ENCODE data around the gene RAB10.

The RAB10 gene

DNA sequence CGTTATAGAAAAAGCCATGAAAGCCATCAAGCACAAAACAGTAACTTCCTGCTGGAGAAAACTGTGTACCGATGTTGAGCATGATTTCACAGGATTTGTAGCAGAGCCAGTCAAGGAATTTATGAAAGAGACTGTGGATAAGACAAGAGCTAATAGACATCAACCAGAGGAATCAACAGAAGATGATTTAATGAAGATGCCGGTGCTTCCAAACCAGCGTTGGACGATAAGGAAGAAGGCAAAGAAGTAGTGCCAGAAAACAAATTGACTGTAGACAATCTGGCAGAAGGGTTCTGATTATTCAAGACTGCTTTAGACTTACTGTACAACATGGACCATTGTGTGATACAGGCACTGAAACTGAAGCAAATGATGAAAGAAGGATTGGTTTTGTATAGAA lies 89.5 kb downstream of the RAB10 start:
- no peak for DNase-seq (ENCODE audit: insufficient read length, low spot score)
- TF ChIP-seq, protein P1, sequence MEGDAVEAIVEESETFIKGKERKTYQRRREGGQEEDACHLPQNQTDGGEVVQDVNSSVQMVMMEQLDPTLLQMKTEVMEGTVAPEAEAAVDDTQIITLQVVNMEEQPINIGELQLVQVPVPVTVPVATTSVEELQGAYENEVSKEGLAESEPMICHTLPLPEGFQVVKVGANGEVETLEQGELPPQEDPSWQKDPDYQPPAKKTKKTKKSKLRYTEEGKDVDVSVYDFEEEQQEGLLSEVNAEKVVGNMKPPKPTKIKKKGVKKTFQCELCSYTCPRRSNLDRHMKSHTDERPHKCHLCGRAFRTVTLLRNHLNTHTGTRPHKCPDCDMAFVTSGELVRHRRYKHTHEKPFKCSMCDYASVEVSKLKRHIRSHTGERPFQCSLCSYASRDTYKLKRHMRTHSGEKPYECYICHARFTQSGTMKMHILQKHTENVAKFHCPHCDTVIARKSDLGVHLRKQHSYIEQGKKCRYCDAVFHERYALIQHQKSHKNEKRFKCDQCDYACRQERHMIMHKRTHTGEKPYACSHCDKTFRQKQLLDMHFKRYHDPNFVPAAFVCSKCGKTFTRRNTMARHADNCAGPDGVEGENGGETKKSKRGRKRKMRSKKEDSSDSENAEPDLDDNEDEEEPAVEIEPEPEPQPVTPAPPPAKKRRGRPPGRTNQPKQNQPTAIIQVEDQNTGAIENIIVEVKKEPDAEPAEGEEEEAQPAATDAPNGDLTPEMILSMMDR (IDR thresholded peaks at IDR 0.05; ENCODE audit: insufficient read depth, missing control alignments): no peak
- no peak for FAIRE-seq

DNA sequence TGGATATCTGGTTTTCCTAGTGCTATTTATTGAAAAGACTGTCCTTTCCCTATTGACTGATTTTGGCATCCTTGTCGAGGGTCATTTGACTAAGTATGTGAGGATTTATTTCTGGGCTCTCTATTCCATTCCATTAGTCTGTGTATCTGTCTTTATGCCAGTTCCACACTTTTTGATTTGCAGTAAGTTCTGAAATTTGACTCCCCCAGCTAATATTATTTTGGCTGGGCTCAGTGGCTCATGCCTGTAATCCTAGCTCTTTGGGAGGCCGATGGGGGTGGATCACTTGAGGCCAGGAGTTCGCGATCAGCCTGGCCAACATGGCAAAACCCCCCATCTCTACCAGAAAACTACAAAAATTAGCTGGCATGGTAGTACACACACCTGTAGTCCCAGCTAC lies 92.2 kb downstream of the RAB10 start:
- no peak for DNase-seq (ENCODE audit: insufficient read length, low spot score)
- no peak for FAIRE-seq
- TF ChIP-seq, protein P1 (IDR thresholded peaks at IDR 0.05; ENCODE audit: insufficient read depth, missing control alignments): no peak

DNA sequence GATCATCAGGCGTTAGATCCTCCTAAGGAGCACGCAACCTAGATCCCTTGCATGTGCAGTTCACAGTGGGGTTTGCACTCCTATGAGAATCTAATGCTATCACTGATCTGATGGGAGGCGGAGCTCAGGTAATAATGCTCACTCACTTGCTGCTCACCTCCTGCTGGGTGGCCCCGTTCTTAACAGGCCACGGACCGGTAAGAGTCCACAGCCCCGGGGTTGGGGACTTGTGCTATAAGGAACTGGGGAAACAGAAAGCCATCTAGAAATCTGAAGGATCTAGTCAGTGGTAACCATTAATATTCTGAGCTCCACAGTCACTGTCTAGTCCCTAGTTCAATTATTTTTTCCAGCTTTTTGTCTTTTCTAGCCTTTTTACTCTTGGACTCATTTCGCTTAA lies 94.3 kb downstream of the RAB10 start:
- FAIRE-seq (no peak), DNase-seq (ENCODE audit: insufficient read length, low spot score) (no peak)
- TF ChIP-seq, protein P1 (IDR thresholded peaks at IDR 0.05; ENCODE audit: insufficient read depth, missing control alignments): no peak

DNA sequence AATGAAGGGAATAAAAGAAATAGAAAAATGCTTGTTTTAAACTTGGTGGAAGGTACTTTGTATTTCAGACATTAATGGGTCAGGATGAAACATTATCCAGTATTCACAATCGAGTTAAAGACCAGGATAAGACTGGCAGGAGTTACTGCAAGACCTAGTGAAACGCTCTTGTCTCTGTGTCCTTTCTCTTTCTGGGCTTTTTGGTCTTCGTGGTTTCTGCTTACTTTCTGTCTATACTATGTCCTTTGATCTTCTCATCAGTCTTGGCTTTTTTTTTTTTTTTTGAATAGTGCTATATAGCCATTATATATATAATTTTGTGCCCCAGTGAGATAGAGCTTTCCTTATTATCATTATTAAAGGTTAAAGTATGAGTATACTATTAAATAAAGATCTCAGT lies 96.9 kb downstream of the RAB10 start:
- TF ChIP-seq, protein P1 (IDR thresholded peaks at IDR 0.05; ENCODE audit: insufficient read depth, missing control alignments): no peak
- DNase-seq (ENCODE audit: insufficient read length, low spot score) (no peak), FAIRE-seq (no peak)

DNA sequence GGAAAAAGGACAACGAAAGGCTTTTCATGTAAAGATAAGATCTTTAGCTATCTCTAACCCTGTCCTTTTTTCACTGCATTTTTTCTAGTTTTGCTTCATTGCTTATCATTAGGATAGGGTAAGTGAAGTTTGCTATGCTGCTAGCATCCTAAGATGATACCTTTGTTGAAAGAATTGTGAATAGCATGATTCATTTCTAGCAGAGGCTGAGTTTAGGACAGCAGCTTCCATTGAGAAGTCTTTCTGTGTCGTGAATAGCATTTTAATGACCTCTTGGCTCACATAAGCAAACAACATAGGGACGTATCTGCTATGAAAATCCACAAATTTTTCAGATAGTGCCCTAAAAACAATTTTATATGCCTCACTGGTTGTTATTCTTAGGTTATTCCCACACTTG lies 102.6 kb downstream of the RAB10 start:
- FAIRE-seq (peak; percentile 41), DNase-seq (ENCODE audit: insufficient read length, low spot score) (no peak)
- TF ChIP-seq, protein P1 (IDR thresholded peaks at IDR 0.05; ENCODE audit: insufficient read depth, missing control alignments): no peak

DNA sequence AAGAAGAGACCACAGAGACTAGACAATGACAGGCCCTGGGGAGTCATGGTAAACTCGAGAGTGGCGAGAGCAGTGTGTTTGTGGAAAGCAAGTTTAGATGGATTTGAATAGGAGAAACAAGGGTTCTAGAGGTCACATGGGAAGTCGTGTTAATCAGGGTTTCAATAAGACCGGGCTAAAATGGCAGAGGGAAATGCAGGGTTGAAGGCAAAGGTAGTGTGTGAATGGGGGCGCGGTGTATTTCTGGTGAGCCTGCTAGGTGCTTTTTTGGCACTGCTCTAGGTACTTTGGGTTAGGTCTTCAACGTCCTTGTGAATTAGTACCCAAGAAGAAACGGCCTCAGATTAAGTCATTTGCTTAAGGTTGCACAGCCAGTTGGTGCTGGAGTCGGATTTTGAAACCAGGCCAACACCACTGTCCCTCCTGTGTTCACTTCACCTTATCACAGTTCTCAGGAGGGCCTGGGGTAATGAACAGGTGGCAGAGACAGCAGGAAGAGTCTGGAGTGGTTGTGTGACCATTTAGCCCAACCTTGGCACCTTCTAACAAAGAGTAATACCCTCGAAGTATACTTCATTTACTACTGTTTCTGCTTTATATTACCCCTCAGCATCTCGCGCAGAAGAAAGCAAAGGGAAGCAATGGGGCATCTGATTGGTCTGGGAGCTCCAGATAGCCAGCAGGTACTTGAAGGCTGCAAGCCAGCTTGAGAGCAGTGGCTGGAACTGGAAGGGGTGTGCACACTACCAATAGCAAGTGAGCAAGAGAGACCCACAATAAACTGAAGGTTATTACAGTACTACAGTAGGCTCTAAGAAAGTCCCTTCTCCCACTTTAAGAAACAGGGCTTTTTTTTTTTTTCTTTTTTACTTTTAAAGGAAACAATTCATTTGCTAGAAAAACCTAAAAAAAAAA lies 105.6 kb downstream of the RAB10 start:
- DNase-seq (ENCODE audit: insufficient read length, low spot score) (no peak), FAIRE-seq (no peak)
- TF ChIP-seq, protein P1 (IDR thresholded peaks at IDR 0.05; ENCODE audit: insufficient read depth, missing control alignments): no peak

DNA sequence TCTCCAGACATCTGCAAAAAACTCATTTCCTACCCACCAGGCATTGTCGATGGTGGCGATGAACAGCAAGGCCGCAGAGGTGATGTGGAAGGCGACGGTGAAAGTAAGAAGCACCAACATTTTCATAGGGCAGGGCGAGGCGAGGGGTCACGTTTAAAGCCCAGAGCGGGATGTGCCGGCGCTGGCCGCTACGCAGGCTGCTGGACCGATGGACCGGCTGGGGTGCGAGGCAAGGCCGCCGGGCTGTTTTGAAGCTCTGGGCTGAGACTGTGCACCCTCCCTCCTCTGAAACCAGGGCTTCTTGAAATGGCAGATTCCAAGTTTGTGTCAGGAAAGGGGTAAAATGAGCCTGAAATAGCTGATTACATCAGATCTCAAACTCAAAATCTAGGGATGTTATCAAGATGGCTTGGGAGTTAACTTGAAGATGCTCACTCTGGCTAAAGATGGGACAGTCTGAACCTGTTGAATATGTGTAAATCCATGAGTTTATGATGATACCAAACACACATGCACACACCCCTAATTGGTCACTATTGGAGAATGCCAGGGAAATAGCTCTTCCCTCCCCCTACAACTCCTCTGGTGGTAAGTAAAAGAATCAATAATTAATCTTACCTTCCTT lies 107.4 kb downstream of the RAB10 start:
- no peak for DNase-seq (ENCODE audit: insufficient read length, low spot score)
- no peak for FAIRE-seq
- TF ChIP-seq, protein P1 (IDR thresholded peaks at IDR 0.05; ENCODE audit: insufficient read depth, missing control alignments): no peak
